Gastrocnemius medialis (tissue), 4 donors: ENCODE measurements around the gene OSTN. TPM values are rescaled to one million over a fixed set of nuclear protein-coding genes. Genes with fewer than 3 reads are reported as not detected.

Experiments used
- ATAC-seq, 2 donors: fragments of 150-250 bp; one replicate each; pipeline ENCODE4 v1.9.1; 2016
- DNase-seq, 2 donors: peaks; one replicate each; pipeline ENCODE4 v3.0.0-alpha.2; 2019
- H3K27ac ChIP-seq, 4 donors: fragments of 200-600 bp; sonication (generic); 1 replicate in 1 of 4; 2 replicates in 3 of 4; pipeline ENCODE4 v1.5.1; 2016 to 2018; ENCODE audit warnings: mild to moderate bottlenecking in 2 of 4, moderate library complexity in 1 of 4
- H3K27me3 ChIP-seq, 3 donors: fragments of 200-600 bp; sonication (generic) in 2 of 3; 1 replicate in 1 of 3; 2 replicates in 2 of 3; pipeline versions ENCODE4 v1.5.1 to v1.6.0; 2016 to 2019; ENCODE audit warnings: mild to moderate bottlenecking in 1 of 3, moderate library complexity in 1 of 3
- H3K36me3 ChIP-seq, 2 donors: fragments of 200-600 bp; sonication (generic) in 1 of 2; one replicate each; pipeline ENCODE4 v1.5.1; 2017 to 2018
- H3K4me1 ChIP-seq, 2 donors: fragments of 200-600 bp; sonication (generic) in 1 of 2; one replicate each; pipeline ENCODE4 v1.5.1; 2016 to 2017; ENCODE audit warnings: mild to moderate bottlenecking in 2 of 2
- H3K4me3 ChIP-seq, 4 donors: fragments of 200-600 bp; sonication (generic) in 3 of 4; 1 replicate in 1 of 4; 2 replicates in 3 of 4; pipeline ENCODE4 v1.5.1; 2016 to 2019; ENCODE audit warnings: mild to moderate bottlenecking in 2 of 4
- H3K9me3 ChIP-seq, 3 donors: fragments of 200-600 bp; sonication (generic) in 2 of 3; 1 replicate in 1 of 3; 2 replicates in 2 of 3; pipeline ENCODE4 v1.5.1; 2016 to 2019
- POLR2A ChIP-seq, 2 donors: fragments of 450-650 bp; IDR thresholded peaks; one replicate each; pipeline ENCODE4 v1.6.1; 2017; ENCODE audit warnings: antibody characterized with exemption in 2 of 2, mild to moderate bottlenecking in 2 of 2, moderate library complexity in 2 of 2
- in situ Hi-C, 4 donors: fragments of 200-750 bp; cut with MboI; loops; one replicate each; pipeline versions ENCODE4 v1.15.0 to v1.8.0; 2017; ENCODE audit warnings: low sequenced_read_pairs in 4 of 4
- intact Hi-C: fragments of 100-400 bp; cut with DNase I; formaldehyde crosslinking; loops from one replicate; pipeline ENCODE4 v1.15.1; 2023; ENCODE audit warnings: low total_unique reads
- total RNA-seq, 4 donors: library from RNA; depleted of rRNA; stranded (reverse); fragments of >200 nt; gene quantifications; one replicate each; pipeline versions ENCODE4 v1.1.0 to v1.2.3, GENCODE V29; 2016
- TF ChIP-seq, protein P1 (sequence below), 5 experiments: fragments of 450-650 bp in 3 of 5; fragments of 200-600 bp in 2 of 5; sonication (generic) in 2 of 5; IDR thresholded peaks in 4 of 5; conservative IDR thresholded peaks in 1 of 5; 1 replicate in 4 of 5; 2 replicates in 1 of 5; pipeline ENCODE4 v1.5.1; 2016 to 2019; ENCODE audit warnings: antibody characterized with exemption in 5 of 5, mild to moderate bottlenecking in 3 of 5, moderate library complexity in 3 of 5

OSTN gene
- total RNA-seq, 4 donors from 2014 or later: 0.07 TPM; not detected in 3

DNA sequence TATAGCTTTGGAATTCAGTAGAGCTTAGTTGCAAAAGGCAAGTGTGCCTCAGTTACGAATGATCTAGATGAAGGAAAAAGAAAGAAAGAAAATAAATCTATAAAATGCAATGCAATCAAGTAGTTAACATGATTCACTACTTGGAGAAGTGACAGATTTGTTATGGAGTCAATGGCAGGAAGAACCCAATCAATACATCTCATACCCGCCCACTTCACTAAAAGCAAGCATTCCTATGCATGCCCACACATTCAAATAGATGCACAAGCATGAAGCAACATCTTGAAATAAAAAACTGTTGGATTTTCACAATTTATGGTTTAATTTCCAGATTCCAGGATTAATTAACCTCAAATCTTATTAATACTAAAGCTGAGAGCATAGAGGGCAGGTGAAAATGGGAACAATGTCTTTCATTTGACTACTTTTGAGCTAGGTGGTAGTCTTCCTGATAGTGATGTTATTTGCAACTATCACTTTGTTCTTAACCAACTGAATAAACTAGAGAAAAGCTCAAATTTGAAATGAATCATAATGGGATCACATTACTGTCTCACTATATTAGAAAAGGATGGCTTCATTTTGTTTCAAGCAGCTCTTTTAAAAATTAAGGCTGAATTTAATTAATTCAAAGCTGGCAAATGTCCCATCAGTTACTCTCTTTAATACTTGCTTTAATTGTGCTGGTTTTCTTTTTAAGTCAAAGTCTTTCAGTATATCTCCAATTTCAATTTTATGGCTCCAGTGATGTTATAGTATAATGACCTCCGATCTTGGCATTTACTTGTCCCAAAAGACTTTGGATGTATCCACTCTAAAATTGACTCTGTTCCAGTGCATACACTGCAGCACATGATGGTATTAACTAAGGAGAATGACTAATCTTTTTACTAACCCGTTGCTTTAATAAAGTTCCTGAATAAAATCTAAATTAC lies 83.5 kb downstream of the OSTN start:
- DNase-seq: no peak
- Histone ChIP-seq H3K36me3 (no peaks in the 10 kb centered on the region), H3K9me3 (no peaks in the 10 kb centered on the region), H3K27me3 (no peaks in the 10 kb centered on the region), H3K27ac (no peak overlapping the region), H3K4me3 (no peak overlapping the region), H3K4me1 (no peaks in the 10 kb centered on the region)
- in situ Hi-C loops: no loop called here
- ATAC-seq: no peak
- intact Hi-C loops: no loop called here
- TF ChIP-seq, protein P1, sequence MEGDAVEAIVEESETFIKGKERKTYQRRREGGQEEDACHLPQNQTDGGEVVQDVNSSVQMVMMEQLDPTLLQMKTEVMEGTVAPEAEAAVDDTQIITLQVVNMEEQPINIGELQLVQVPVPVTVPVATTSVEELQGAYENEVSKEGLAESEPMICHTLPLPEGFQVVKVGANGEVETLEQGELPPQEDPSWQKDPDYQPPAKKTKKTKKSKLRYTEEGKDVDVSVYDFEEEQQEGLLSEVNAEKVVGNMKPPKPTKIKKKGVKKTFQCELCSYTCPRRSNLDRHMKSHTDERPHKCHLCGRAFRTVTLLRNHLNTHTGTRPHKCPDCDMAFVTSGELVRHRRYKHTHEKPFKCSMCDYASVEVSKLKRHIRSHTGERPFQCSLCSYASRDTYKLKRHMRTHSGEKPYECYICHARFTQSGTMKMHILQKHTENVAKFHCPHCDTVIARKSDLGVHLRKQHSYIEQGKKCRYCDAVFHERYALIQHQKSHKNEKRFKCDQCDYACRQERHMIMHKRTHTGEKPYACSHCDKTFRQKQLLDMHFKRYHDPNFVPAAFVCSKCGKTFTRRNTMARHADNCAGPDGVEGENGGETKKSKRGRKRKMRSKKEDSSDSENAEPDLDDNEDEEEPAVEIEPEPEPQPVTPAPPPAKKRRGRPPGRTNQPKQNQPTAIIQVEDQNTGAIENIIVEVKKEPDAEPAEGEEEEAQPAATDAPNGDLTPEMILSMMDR (IDR thresholded peaks at IDR 0.05 in 4 of 5, conservative IDR thresholded peaks at IDR 0.05 in 1 of 5): no peak
- TF ChIP-seq POLR2A (IDR thresholded peaks at IDR 0.05): no peak

GRCh38 chr3:191283400-191283799 lies 84.4 kb downstream of the OSTN start:
- DNase-seq (no peak), ATAC-seq (no peak)
- Histone ChIP-seq H3K27ac (no peak overlapping the region), H3K9me3 (no peaks in the 10 kb centered on the region), H3K36me3 (no peaks in the 10 kb centered on the region), H3K4me1 (no peaks in the 10 kb centered on the region), H3K27me3 (no peaks in the 10 kb centered on the region), H3K4me3 (no peak overlapping the region)
- in situ Hi-C loops: no loop called here
- intact Hi-C loops: no loop called here
- no peak for TF ChIP-seq POLR2A (IDR thresholded peaks at IDR 0.05)
- TF ChIP-seq, protein P1 (IDR thresholded peaks at IDR 0.05 in 4 of 5, conservative IDR thresholded peaks at IDR 0.05 in 1 of 5): no peak

GRCh38 chr3:191290311-191291025 lies 91.4 kb downstream of the OSTN start:
- in situ Hi-C loops (no loop called here), intact Hi-C loops (no loop called here)
- no peak for ATAC-seq
- Histone ChIP-seq H3K27ac (peak overlapping the region in 1 of 4 donors; percentile 31), H3K4me3 (peak overlapping the region in 1 of 4 donors; percentile 7), H3K9me3 (no peaks in the 10 kb centered on the region), H3K27me3 (no peaks in the 10 kb centered on the region), H3K36me3 (no peaks in the 10 kb centered on the region), H3K4me1 (no peaks in the 10 kb centered on the region)
- TF ChIP-seq POLR2A (IDR thresholded peaks at IDR 0.05): no peak
- TF ChIP-seq, protein P1 (IDR thresholded peaks at IDR 0.05 in 4 of 5, conservative IDR thresholded peaks at IDR 0.05 in 1 of 5): no peak
- DNase-seq: no peak

DNA sequence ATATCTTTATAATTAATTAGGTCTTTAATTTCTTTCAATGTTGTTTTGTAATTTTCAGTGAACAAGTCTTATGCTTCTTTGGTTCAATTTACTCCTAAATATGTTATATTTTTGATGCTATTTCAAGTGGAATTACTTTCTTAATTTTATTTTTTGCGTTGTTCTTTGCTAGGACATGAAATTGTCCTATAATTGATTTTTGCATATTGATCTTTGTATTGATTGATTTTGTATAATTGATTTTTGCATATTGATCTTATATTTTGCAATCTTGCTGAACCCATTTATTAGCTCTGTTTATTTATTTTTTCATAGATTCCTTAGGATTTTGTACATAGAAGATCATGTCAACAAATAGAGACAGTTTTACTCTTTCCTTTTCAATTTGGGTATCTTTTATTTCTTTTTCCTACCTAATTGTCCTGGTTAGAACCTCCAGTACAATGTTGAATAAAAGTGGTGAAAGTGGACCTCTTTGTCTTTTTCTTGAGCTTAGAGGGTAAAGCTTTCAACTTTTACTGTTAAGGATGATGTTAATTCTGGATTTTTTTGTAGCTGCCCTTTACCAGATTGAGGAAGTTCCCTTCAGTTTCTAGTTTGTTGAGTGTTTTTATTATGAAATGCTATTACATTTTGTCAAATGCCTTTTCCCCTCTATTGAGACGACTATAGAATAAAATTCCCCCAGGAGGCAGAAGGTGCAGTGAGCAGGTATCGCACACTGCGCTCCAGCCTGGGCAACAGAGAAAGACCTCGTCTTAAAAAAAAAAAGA lies 93.4 kb downstream of the OSTN start:
- intact Hi-C loops (no loop called here), in situ Hi-C loops (no loop called here)
- Histone ChIP-seq H3K27me3 (no peaks in the 10 kb centered on the region), H3K9me3 (no peaks in the 10 kb centered on the region), H3K36me3 (no peaks in the 10 kb centered on the region), H3K27ac (no peak overlapping the region), H3K4me3 (no peak overlapping the region), H3K4me1 (no peaks in the 10 kb centered on the region)
- TF ChIP-seq, protein P1 (IDR thresholded peaks at IDR 0.05 in 4 of 5, conservative IDR thresholded peaks at IDR 0.05 in 1 of 5): no peak
- no peak for TF ChIP-seq POLR2A (IDR thresholded peaks at IDR 0.05)
- ATAC-seq: no peak
- DNase-seq: no peak
